ENCODE results near the gene CEACAM3.

The CEACAM3 gene

GRCh38 chr19:41845001-41845050 is 48.4 kb downstream of the CEACAM3 start, which contains the start of gene DMRTC2:
Gene DMRTC2, plus strand, starts transcription at chr19:41845042. Its CDS starts 2,387 bp downstream, at chr19:41847429.
- no peak within 1 kb of the TSS for H3K4me3 ChIP-seq (ENCODE audit: low read depth, low read length)
- ChIA-PET POLR2A (no interaction called here), CTCF (interaction anchor here (1.5 kb wide), 1 partner anchor 9 kb away, joined by 5 read pairs; no protein-coding TSS in a partner anchor)
- no peak for DNase-seq (ENCODE audit: low read depth, low spot score)
- no peak for TF ChIP-seq CTCF (IDR thresholded peaks at IDR 0.05; ENCODE audit: insufficient read depth, low read length, missing control alignments)

- no peak for TF ChIP-seq CTCF (IDR thresholded peaks at IDR 0.05; ENCODE audit: insufficient read depth, low read length, missing control alignments)
- no peak for DNase-seq (ENCODE audit: low read depth, low spot score)
- H3K4me3 ChIP-seq (ENCODE audit: low read depth, low read length) = no peak overlapping the region
- ChIA-PET POLR2A (no interaction called here), CTCF (interaction anchor here (1.5 kb wide), 1 partner anchor 9 kb away, joined by 5 read pairs; no protein-coding TSS in a partner anchor)
Measured at GRCh38 chr19:41845051-41845590, 48.7 kb downstream of the CEACAM3 start.

GRCh38 chr19:41847351-41848105 is 51.1 kb downstream of the CEACAM3 start:
- no peak for DNase-seq (ENCODE audit: low read depth, low spot score)
- ChIA-PET POLR2A (no interaction called here), CTCF (interaction anchor here (1.2 kb wide), 1 partner anchor 13 kb away, joined by 3 read pairs; no protein-coding TSS in a partner anchor)
- TF ChIP-seq CTCF (IDR thresholded peaks at IDR 0.05; ENCODE audit: insufficient read depth, low read length, missing control alignments) = no peak
- no peak overlapping the region for H3K4me3 ChIP-seq (ENCODE audit: low read depth, low read length)

GRCh38 chr19:41848666-41849065 is 52.3 kb downstream of the CEACAM3 start:
- CTCF ChIA-PET = interaction anchor here (1.3 kb wide), 1 partner anchor 12 kb away, joined by 4 read pairs; no protein-coding TSS in a partner anchor

GRCh38 chr19:41849067-41849466 is 52.7 kb downstream of the CEACAM3 start:
- ChIA-PET CTCF (interaction anchor here (1.3 kb wide), 1 partner anchor 12 kb away, joined by 4 read pairs; no protein-coding TSS in a partner anchor), POLR2A (no interaction called here)
- TF ChIP-seq CTCF (IDR thresholded peaks at IDR 0.05; ENCODE audit: insufficient read depth, low read length, missing control alignments) = no peak
- DNase-seq (ENCODE audit: low read depth, low spot score) = no peak
- no peak overlapping the region for H3K4me3 ChIP-seq (ENCODE audit: low read depth, low read length)

More at GRCh38 chr19:41848666-41849065, 52.3 kb downstream of the CEACAM3 start:
- H3K4me3 ChIP-seq (ENCODE audit: low read depth, low read length) = no peak overlapping the region
- TF ChIP-seq CTCF (IDR thresholded peaks at IDR 0.05; ENCODE audit: insufficient read depth, low read length, missing control alignments) = no peak
- DNase-seq (ENCODE audit: low read depth, low spot score) = no peak
- POLR2A ChIA-PET = no interaction called here

- ChIA-PET CTCF (interaction anchor here (1.0 to 1.2 kb wide), 2 partner anchors 16 to 193 kb away, joined by 3 to 4 read pairs; no protein-coding TSS in a partner anchor), POLR2A (no interaction called here)
- no peak for TF ChIP-seq CTCF (IDR thresholded peaks at IDR 0.05; ENCODE audit: insufficient read depth, low read length, missing control alignments)
- no peak overlapping the region for H3K4me3 ChIP-seq (ENCODE audit: low read depth, low read length)
- DNase-seq (ENCODE audit: low read depth, low spot score) = no peak
Measured at GRCh38 chr19:41850381-41850780, 54.0 kb downstream of the CEACAM3 start.
